ENCODE measurements around the gene TNFSF10. TPM values are rescaled to one million over a fixed set of nuclear protein-coding genes. Genes with fewer than 3 reads are reported as not detected.

TNFSF10 gene
- total and polyA plus RNA-seq, 2 of the 8 experiments (the other 6 are each of a cell fraction or from before 2014, with no cell fraction given): 0.06 TPM; not detected in 1

DNA sequence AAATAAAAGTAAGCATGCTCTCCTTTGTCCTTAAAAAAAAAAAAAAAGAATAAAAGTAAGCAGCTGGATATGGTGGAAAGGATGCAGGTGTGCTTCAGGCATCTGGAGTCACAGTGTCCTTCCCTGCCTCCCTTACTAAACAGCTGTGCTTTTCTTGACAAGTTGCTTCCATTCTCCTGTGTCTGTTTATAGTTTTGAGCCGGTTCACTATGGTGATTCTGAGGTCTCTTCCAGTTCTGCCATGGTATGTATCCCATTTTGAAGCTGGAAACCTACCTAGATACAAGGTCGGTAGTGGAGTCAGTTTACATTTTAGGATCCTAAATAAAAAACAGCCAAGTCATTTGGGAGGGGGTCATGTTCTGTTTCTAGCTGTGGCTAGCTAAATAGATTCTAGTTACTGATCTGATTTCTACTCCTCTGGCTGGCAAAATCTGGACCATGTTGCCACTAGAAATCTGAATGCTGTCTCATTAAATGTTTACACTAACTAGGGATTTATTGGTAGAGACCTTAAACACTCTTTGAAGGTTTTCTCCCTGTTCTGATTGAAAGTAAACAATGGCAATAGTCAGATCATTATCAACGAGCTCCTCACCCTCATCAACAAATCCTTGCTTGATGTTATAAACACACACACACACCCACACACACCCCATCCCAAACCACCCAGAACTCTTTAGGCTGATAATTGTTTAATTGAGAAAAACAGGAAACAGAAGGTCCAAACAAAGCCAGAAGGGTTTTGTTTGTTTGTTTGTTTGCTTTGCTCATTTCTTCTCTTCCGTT, 7.9 kb downstream of the TNFSF10 start:
- no peaks in the 10 kb centered on the region for H3K36me3 ChIP-seq (ENCODE audit: control insufficient read depth in 2 of 4, insufficient read depth in 4 of 4, low read length in 3 of 4)
- 0 out of 7 replicates have a peak, but pooled peaks cover 0 to 2% (median under 1%) of the 10 kb centered on the region in 4 experiments for H3K4me1 ChIP-seq (replicated peaks in 1 of 4; ENCODE audit: control insufficient read depth in 3 of 4, insufficient read depth in 4 of 4, low read length in 3 of 4)
- no peak overlapping the region for H3K56ac ChIP-seq (replicated peaks; ENCODE audit: insufficient read length, low read depth, low read length)
- FAIRE-seq: no peak
- H4K91ac ChIP-seq (replicated peaks; ENCODE audit: insufficient read length, low read length): no peak overlapping the region
- no peak overlapping the region for H4K5ac ChIP-seq (ENCODE audit: insufficient read length, low read depth, low read length)
- ChIA-PET POLR2A (ENCODE audit: partially characterized antibody) (interaction anchor here (0.6 kb wide), 1 partner anchor 8 kb away, joined by 3 read pairs; no protein-coding TSS in a partner anchor), CTCF (ENCODE audit: partially characterized antibody) (interaction anchor here (0.5 to 1.8 kb wide), 6 partner anchors 15 to 851 kb away, joined by 3 to 8 read pairs (median 3); no protein-coding TSS in a partner anchor)
- H2AK5ac ChIP-seq (ENCODE audit: low read depth, low read length): no peak overlapping the region
- no peak overlapping the region for H3K4me3 ChIP-seq (ENCODE audit: extremely low read depth in 1 of 4, insufficient read depth in 2 of 4, low read depth in 3 of 4, low read length in 4 of 4)
- no peak overlapping the region for H2BK15ac ChIP-seq (ENCODE audit: low read length)
- no peak overlapping the region for H3K4me2 ChIP-seq (ENCODE audit: insufficient read depth in 1 of 2, low read depth in 2 of 2, low read length in 2 of 2)
- no peak overlapping the region for H3K18ac ChIP-seq (ENCODE audit: extremely low read depth, low read length)
- no peak overlapping the region for H2BK120ac ChIP-seq (replicated peaks; ENCODE audit: low read depth, low read length)
- no peak overlapping the region for H3K14ac ChIP-seq (ENCODE audit: insufficient read length)
- H4K20me1 ChIP-seq (replicated peaks in 1 of 2; ENCODE audit: control insufficient read depth in 1 of 2, insufficient read depth in 2 of 2, low read length in 2 of 2): no peaks in the 10 kb centered on the region
- H3K27me3 ChIP-seq (replicated peaks in 1 of 4; ENCODE audit: control insufficient read depth in 3 of 4, extremely low read depth in 1 of 4, insufficient read depth in 3 of 4, low read length in 3 of 4): peaks cover 0 to 1% (median 0%) of the 10 kb centered on the region in 4 experiments; a peak in 1 of 7 replicates
- H3K9me3 ChIP-seq (ENCODE audit: insufficient read depth in 2 of 2, low read depth in 1 of 2, low read length in 1 of 2): no peaks in the 10 kb centered on the region
- no peak overlapping the region for H2BK12ac ChIP-seq (ENCODE audit: low read depth, low read length)
- H3K23ac ChIP-seq (ENCODE audit: insufficient read length): no peak overlapping the region
- no peaks in the 10 kb centered on the region for H3K23me2 ChIP-seq (ENCODE audit: low read depth, low read length)
- WGBS, 2 experiments (ENCODE audit: extremely low coverage in 1 of 2, insufficient coverage in 1 of 2, insufficient read length in 1 of 2, insufficient replicate concordance in 2 of 2, low coverage in 1 of 2, low lambda C conversion rate in 2 of 2, missing lambda C conversion rate in 1 of 2): 86% methylated on average over 4 of the region's 4 CpGs; no CpG with 5 or more reads in 1 of the 2 experiments
- no peaks in the 10 kb centered on the region for H3K79me1 ChIP-seq (ENCODE audit: low read depth, low read length)
- H3K27ac ChIP-seq (ENCODE audit: low read depth, low read length): no peak overlapping the region
- no peak for TF ChIP-seq EGR1 (IDR thresholded peaks at IDR 0.05; ENCODE audit: borderline replicate concordance, low read depth, low read length)
- no peak for TF ChIP-seq NANOG (IDR thresholded peaks at IDR 0.05; ENCODE audit: insufficient read depth, low read depth, low read length, poor library complexity, severe bottlenecking)
- TF ChIP-seq BCL11A (IDR thresholded peaks at IDR 0.05; ENCODE audit: low read depth in 2 of 2, low read length in 2 of 2): no peak
- TF ChIP-seq BACH1 (IDR thresholded peaks at IDR 0.05; ENCODE audit: low read length): no peak
- TF ChIP-seq POLR2A (IDR thresholded peaks at IDR 0.05; ENCODE audit: control extremely low read depth in 1 of 2, low read depth in 2 of 2, low read length in 2 of 2): no peak
- TF ChIP-seq, protein P1, sequence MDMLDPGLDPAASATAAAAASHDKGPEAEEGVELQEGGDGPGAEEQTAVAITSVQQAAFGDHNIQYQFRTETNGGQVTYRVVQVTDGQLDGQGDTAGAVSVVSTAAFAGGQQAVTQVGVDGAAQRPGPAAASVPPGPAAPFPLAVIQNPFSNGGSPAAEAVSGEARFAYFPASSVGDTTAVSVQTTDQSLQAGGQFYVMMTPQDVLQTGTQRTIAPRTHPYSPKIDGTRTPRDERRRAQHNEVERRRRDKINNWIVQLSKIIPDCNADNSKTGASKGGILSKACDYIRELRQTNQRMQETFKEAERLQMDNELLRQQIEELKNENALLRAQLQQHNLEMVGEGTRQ (IDR thresholded peaks at IDR 0.05; ENCODE audit: low read length): no peak
- TF ChIP-seq TEAD4 (IDR thresholded peaks at IDR 0.05; ENCODE audit: low read depth, low read length): no peak
- no peak for TF ChIP-seq KDM4A (IDR thresholded peaks at IDR 0.05; ENCODE audit: low read depth, low read length, severe bottlenecking)
- no peaks in the 10 kb centered on the region for H3K79me2 ChIP-seq (ENCODE audit: control insufficient read depth in 1 of 2, insufficient read depth in 2 of 2, low read length in 2 of 2)
- H2BK5ac ChIP-seq (ENCODE audit: low read depth, low read length): no peak overlapping the region
- H3K4ac ChIP-seq (replicated peaks; ENCODE audit: insufficient read length, low read depth, low read length): no peak overlapping the region
- no peak overlapping the region for H3K9ac ChIP-seq (replicated peaks in 1 of 4; ENCODE audit: extremely low read depth in 1 of 4, low read depth in 3 of 4, low read length in 3 of 4)
- no peak overlapping the region for H4K8ac ChIP-seq (ENCODE audit: extremely low read depth, insufficient read depth, low read length)
- DNase-seq (ENCODE audit: low read depth in 1 of 2, low spot score in 2 of 2): no peak
- H2BK20ac ChIP-seq (ENCODE audit: low read length): no peak overlapping the region
- no peak overlapping the region for H2AFZ ChIP-seq (ENCODE audit: low read length)

All from H1 (cell line).